Epithelial cell of proximal tubule (primary cell): ENCODE data around the gene RALY. TPM values are rescaled to one million over a fixed set of nuclear protein-coding genes. Genes with fewer than 3 reads are reported as not detected.

Source experiments
- DNase-seq: peaks from one replicate; pipeline ENCODE4 v3.0.0-alpha.2; 2011; ENCODE audit warnings: low read depth
- H3K4me3 ChIP-seq: 2 replicates; pipeline ENCODE4 v1.5.1; 2011; ENCODE audit warnings: low read depth, mild to moderate bottlenecking, low read length
- CTCF ChIP-seq: conservative IDR thresholded peaks from 2 replicates; pipeline ENCODE4 v1.5.1; 2012; ENCODE audit warnings: low read depth, mild to moderate bottlenecking, low read length
- total RNA-seq: library from RNA; depleted of rRNA; stranded (reverse); fragments of >200 nt; gene quantifications from 2 replicates; pipeline ENCODE4 v1.2.3, GENCODE V29; 2015

Gene RALY
- total RNA-seq, 1 donor from 2014 or later = 111 TPM

GRCh38 chr20:34089655-34090345, 96.1 kb downstream of the RALY start:
- DNase-seq = no peak
- no peak for TF ChIP-seq CTCF
- H3K4me3 ChIP-seq = no peak overlapping the region

- DNase-seq = no peak
- no peak for TF ChIP-seq CTCF
- no peak overlapping the region for H3K4me3 ChIP-seq
Observed at GRCh38 chr20:34090645-34091044, 96.9 kb downstream of the RALY start.

GRCh38 chr20:34091637-34092200, 98.0 kb downstream of the RALY start:
- H3K4me3 ChIP-seq = no peak overlapping the region
- DNase-seq = no peak
- TF ChIP-seq CTCF = no peak

GRCh38 chr20:34093895-34094294, 100.2 kb downstream of the RALY start:
- DNase-seq = no peak
- no peak overlapping the region for H3K4me3 ChIP-seq
- TF ChIP-seq CTCF = no peak

- TF ChIP-seq CTCF = no peak
- no peak overlapping the region for H3K4me3 ChIP-seq
- no peak for DNase-seq
Observed at GRCh38 chr20:34095825-34096224, 102.1 kb downstream of the RALY start.

GRCh38 chr20:34096699-34097444, 103.2 kb downstream of the RALY start:
- no peak for DNase-seq
- no peak for TF ChIP-seq CTCF
- no peak overlapping the region for H3K4me3 ChIP-seq

- no peak for TF ChIP-seq CTCF
Observed at GRCh38 chr20:34098570-34098969, 104.9 kb downstream of the RALY start.

More at GRCh38 chr20:34098570-34098969, 104.9 kb downstream of the RALY start:
- H3K4me3 ChIP-seq = no peak overlapping the region
- no peak for DNase-seq
